Measurements from ENCODE around the gene PDGFRB.
A peak's percentile ranks its signal among the peaks of the same experiment; 100 is the strongest.

PDGFRB gene

GRCh38 chr5:150156027-150156368, 353 bp upstream of the PDGFRB start (continued):
- TF ChIP-seq, protein P1, sequence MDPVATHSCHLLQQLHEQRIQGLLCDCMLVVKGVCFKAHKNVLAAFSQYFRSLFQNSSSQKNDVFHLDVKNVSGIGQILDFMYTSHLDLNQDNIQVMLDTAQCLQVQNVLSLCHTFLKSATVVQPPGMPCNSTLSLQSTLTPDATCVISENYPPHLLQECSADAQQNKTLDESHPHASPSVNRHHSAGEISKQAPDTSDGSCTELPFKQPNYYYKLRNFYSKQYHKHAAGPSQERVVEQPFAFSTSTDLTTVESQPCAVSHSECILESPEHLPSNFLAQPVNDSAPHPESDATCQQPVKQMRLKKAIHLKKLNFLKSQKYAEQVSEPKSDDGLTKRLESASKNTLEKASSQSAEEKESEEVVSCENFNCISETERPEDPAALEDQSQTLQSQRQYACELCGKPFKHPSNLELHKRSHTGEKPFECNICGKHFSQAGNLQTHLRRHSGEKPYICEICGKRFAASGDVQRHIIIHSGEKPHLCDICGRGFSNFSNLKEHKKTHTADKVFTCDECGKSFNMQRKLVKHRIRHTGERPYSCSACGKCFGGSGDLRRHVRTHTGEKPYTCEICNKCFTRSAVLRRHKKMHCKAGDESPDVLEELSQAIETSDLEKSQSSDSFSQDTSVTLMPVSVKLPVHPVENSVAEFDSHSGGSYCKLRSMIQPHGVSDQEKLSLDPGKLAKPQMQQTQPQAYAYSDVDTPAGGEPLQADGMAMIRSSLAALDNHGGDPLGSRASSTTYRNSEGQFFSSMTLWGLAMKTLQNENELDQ (tag by site-specific recombination; IDR thresholded peaks at IDR 0.05; ENCODE audit: low read depth) = no peak
- TF ChIP-seq ZNF629 (tag by site-specific recombination; IDR thresholded peaks at IDR 0.05) (no peak), ZXDB (tag by site-specific recombination; IDR thresholded peaks at IDR 0.05) (no peak), ZNF354C (tag by site-specific recombination; IDR thresholded peaks at IDR 0.05; ENCODE audit: borderline replicate concordance, low read depth) (no peak), ZSCAN30 (tag by site-specific recombination; IDR thresholded peaks at IDR 0.05) (no peak)
- TF ChIP-seq, protein P2, sequence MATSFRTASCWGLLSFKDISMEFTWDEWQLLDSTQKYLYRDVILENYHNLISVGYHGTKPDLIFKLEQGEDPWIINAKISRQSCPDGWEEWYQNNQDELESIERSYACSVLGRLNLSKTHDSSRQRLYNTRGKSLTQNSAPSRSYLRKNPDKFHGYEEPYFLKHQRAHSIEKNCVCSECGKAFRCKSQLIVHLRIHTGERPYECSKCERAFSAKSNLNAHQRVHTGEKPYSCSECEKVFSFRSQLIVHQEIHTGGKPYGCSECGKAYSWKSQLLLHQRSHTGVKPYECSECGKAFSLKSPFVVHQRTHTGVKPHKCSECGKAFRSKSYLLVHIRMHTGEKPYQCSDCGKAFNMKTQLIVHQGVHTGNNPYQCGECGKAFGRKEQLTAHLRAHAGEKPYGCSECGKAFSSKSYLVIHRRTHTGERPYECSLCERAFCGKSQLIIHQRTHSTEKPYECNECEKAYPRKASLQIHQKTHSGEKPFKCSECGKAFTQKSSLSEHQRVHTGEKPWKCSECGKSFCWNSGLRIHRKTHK (tag by site-specific recombination; IDR thresholded peaks at IDR 0.05) = no peak
- TF ChIP-seq, protein P3, sequence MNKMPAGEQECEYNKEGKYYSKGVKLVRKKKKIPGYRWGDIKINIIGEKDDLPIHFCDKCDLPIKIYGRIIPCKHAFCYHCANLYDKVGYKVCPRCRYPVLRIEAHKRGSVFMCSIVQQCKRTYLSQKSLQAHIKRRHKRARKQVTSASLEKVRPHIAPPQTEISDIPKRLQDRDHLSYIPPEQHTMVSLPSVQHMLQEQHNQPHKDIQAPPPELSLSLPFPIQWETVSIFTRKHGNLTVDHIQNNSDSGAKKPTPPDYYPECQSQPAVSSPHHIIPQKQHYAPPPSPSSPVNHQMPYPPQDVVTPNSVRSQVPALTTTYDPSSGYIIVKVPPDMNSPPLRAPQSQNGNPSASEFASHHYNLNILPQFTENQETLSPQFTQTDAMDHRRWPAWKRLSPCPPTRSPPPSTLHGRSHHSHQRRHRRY (tag by site-specific recombination; IDR thresholded peaks at IDR 0.05) = no peak

DNA sequence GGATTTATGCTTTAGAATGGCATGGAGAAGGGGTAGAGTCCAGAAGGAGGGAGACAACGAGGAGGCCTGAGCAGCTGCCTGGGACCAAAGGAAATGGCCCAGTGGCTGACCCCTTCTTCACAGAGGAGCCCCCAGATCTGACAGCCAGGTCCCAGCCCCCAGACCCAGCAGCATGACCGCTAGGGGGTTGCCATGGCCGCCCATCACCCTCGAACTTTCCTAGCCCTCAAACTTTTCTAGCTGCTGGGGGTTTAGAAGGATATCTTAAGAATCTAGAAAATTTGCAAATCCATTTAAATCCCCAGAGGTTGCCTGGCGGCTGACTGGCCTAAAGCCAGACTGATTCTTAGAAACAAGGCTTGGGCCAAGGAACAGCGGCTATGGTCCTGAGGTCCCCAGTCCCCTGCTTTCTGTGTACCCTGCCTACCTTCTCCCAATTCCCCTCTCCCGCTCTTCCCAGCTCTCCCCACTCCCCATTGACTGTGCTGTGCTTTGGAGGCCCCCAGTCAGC, 972 bp downstream of the PDGFRB start:
- TF ChIP-seq, protein P3 (tag by site-specific recombination; IDR thresholded peaks at IDR 0.05) = no peak
- TF ChIP-seq ZNF16 (tag by site-specific recombination; IDR thresholded peaks at IDR 0.05; ENCODE audit: low read depth) (0 out of 2 replicates have a peak, but pooled peaks have one; percentile 40), ZNF341 (tag by site-specific recombination; IDR thresholded peaks at IDR 0.05; ENCODE audit: low read depth) (peak; percentile 54; the same call in 1 of the 2 replicates)
- Histone ChIP-seq H3K9me3 (ENCODE audit: control insufficient read depth, insufficient read depth, low read depth, low read length) (no peaks in the 10 kb centered on the region), H3K27ac (ENCODE audit: extremely low read depth, low read depth, low read length) (no peak overlapping the region), H3K36me3 (ENCODE audit: control insufficient read depth in 2 of 2, insufficient read depth in 1 of 2, low read length in 2 of 2) (no peaks in the 10 kb centered on the region), H3K4me3 (ENCODE audit: low read depth, low read length) (no peak overlapping the region), H3K4me1 (ENCODE audit: control insufficient read depth, insufficient read depth, low read length) (no peaks in the 10 kb centered on the region)
- ChIA-PET CTCF (interaction anchor here (0.6 kb wide), 1 partner anchor 64 kb away, joined by 3 read pairs; no protein-coding TSS in a partner anchor), POLR2A (no interaction called here)

- CTCF ChIA-PET = interaction anchor here (0.6 kb wide), 1 partner anchor 8 kb away, joined by 3 read pairs; no protein-coding TSS in a partner anchor
- H3K27ac ChIP-seq (ENCODE audit: extremely low read depth, low read depth, low read length) = no peak overlapping the region
- no peaks in the 10 kb centered on the region for H3K9me3 ChIP-seq (ENCODE audit: control insufficient read depth, insufficient read depth, low read depth, low read length)
- POLR2A ChIA-PET = no interaction called here
- no peak overlapping the region for H3K4me3 ChIP-seq (ENCODE audit: low read depth, low read length)
- no peaks in the 10 kb centered on the region for H3K4me1 ChIP-seq (ENCODE audit: control insufficient read depth, insufficient read depth, low read length)
- H3K36me3 ChIP-seq (ENCODE audit: control insufficient read depth in 2 of 2, insufficient read depth in 1 of 2, low read length in 2 of 2) = no peaks in the 10 kb centered on the region
- TF ChIP-seq ZNF221 (tag by site-specific recombination; IDR thresholded peaks at IDR 0.05; ENCODE audit: borderline replicate concordance) = no peak
- no peak for TF ChIP-seq ZNF843 (tag by site-specific recombination; IDR thresholded peaks at IDR 0.05)
- no peak for TF ChIP-seq ZNF521 (tag by site-specific recombination; IDR thresholded peaks at IDR 0.05)
- no peak for TF ChIP-seq MYNN (tag by site-specific recombination; IDR thresholded peaks at IDR 0.05; ENCODE audit: borderline replicate concordance)
- TF ChIP-seq ZNF626 (tag by site-specific recombination; IDR thresholded peaks at IDR 0.05) = no peak
- TF ChIP-seq ZSCAN18 (tag by site-specific recombination; IDR thresholded peaks at IDR 0.05) = no peak
- no peak for TF ChIP-seq CTCF (tag by site-specific recombination; IDR thresholded peaks at IDR 0.05)
Measured at GRCh38 chr5:150153957-150154617, 1.6 kb downstream of the PDGFRB start.

Measured in HEK293 (cell line).